G401 (cell line): ENCODE measurements around the gene ITPRIPL1. TPM values are rescaled to one million over a fixed set of nuclear protein-coding genes. Genes with fewer than 3 reads are reported as not detected.
A peak's percentile ranks its signal among the peaks of the same experiment; 100 is the strongest.

Experiments used
- DNase-seq: peaks from one replicate; pipeline ENCODE4 v3.0.0-alpha.2; 2015; ENCODE audit warnings: low spot score
- in situ Hi-C: cut with HindIII; loops from 2 replicates; pipeline ENCODE4 v1.10.0; 2016; ENCODE audit warnings: low sequenced_read_pairs, mixed read lengths
- total RNA-seq: library from RNA; depleted of rRNA; stranded (reverse); fragments of >200 nt; shearing (Covaris generic); gene quantifications from 2 replicates; pipeline ENCODE4 v1.2.3, GENCODE V29; 2014; rRNA removed

Gene ITPRIPL1
- total RNA-seq, 1 experiment from 2014 or later, result 32.3 TPM

DNA sequence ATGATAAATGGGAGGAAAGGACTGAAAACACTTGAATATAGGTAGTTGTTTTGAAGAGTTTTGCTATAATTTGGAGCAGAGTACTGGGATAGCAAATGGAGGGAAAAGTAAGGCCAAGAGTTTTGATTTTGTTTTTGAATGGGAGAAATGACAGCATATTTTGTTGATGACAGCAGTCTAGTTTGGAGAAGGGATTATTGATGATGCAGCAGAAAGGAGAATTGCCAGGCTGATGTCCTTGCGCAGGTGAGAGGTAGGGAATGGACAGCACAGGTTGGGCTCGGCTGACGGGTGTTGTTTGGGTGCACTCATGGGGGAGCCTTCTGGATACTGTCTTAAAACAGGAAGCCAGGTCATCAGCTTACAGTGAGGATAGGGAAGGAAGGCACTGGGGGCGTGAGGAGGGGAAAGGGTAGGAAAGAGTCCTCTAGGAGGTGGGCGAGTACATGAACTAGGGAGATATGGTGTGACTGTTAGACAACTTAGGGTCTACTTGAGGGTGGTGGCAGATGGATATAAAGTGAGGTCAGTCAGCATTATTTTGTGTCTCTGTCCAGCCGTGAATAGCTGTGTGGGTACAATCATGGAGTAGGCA, 20.8 kb downstream of the ITPRIPL1 start:
- in situ Hi-C loops, result no loop called here

DNA sequence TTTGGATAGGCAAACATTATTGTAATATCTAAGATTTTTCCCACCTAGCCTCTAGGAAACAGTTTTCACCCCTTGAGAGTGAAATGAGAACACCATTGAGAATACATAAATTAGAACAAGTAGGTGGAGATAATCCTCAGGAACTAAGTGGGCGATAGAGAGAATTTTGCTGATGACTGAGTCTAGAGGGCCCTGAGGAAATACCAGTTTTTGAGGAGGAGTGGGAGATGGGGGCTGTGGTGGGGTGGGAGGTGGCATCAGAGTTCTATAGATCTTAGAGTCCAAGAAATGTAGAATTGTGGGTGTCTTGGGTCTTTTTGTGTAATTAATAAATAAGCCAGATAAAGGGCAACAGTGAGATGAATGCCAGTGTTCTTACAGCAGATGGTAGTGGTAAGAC, 22.3 kb downstream of the ITPRIPL1 start:
- in situ Hi-C loops, result no loop called here

More for the DNA sequence above, 20.8 kb downstream of the ITPRIPL1 start:
- DNase-seq, result no peak

DNA sequence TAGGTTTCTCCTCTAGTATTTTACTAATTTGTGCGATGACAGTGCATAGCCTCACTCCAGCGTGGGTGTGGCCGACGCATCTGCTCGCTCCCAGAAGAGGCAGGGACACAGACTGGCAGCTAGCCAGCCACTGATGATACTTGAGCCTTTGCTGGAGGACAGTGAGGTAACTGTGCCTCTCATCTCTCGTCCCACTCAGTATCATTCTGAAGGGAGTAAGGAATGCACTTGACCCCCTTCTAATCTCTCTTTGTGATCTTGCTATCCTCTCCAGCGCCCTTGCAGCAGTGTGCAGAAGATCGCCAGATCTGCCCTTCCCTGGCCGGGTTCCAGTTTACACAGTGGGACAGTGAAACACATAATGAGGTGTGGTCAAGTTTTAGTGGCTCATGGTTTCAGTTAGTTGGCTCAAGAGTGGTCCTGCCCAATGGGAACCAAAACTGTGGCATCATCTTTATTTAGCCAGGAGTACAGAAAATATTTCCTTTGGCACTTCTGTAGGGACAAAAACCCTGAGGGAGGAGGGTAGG, 28.0 kb downstream of the ITPRIPL1 start:
- no peak for DNase-seq
- in situ Hi-C loops, result no loop called here

More for the DNA sequence above, 22.3 kb downstream of the ITPRIPL1 start:
- DNase-seq, result no peak

DNA sequence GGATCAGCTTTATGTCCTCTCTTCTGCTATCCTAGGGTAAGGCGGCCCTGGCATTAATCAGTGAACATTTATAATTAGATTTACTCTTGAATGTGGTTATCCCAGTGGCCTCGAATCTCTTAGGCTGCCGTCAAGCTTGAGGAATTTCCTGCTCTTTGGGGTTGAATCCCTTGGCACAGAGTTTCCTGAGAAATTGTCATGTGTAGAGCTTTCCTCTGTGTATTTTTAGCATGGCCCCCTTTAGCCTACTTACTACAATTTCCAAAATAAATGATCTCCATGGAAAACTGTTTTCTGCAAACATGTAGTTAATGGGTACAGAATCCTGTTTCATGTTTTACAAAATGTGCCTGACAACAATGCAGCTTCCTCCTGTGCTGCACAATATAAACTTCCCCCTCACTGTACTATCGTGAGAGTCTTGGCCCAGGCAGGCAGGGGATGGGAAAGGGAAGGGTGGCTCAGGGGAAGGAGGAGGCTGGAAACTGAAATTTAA, 28.5 kb downstream of the ITPRIPL1 start:
- DNase-seq, result no peak
- in situ Hi-C loops, result no loop called here

DNA sequence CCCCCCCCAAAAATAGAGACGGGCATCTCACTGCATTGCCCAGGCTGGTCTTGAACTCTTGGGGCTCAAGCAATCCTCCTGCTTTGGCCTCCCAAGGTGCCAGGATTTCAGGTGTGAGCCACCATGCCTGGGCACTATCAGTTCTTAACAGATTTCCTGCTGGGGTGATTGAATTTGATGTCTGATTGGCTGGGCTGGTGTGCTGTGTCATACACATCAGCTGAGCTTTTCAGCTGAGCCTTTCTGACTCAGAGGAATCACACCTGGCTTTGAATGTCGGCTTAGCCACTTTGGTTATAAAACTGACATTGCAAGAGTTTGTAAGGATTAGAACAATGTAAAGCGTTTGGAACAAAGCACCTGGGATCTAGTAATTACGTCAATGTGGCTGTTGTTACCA, 29.4 kb downstream of the ITPRIPL1 start:
- in situ Hi-C loops, result no loop called here
- DNase-seq, result no peak

DNA sequence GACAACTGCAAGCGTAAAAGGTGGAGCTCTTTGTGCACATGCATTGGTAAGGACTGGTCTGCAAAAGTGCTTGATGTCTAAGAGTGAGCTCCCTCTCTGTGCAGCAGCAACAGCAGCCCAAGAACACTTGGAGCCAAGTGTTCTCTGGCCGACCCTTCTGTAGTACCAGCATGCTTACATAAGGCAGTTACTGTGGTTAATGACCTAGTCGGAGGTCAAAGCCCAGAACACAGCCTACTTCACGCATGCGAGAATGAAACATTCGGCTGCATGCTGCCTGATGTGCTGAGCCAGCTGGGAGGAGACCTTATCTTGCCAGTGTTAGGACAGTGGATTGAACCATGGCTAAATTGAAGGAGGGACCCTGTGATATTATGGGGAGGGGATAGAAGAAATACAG, 31.8 kb downstream of the ITPRIPL1 start:
- no peak for DNase-seq
- in situ Hi-C loops, result no loop called here

DNA sequence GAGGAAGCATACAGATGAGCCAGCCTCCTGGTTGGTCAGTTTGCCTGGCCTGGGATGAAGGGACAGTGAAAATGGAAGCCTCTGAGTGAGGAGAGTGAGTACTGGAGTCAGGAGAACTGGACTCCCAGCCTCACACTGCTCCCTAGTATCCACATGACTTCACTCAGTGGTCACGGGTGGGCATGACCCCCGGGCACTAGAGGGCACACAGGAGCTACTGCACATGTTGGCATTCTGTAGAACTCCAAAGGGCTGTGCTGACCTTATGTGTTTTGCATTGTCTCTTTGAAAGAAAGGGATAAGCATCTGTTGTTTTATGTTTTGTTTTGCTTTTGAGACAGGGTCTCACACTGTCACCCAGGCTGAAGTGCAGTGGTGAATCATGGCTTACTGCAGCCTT, 34.2 kb downstream of the ITPRIPL1 start:
- no peak for DNase-seq
- in situ Hi-C loops, result no loop called here

DNA sequence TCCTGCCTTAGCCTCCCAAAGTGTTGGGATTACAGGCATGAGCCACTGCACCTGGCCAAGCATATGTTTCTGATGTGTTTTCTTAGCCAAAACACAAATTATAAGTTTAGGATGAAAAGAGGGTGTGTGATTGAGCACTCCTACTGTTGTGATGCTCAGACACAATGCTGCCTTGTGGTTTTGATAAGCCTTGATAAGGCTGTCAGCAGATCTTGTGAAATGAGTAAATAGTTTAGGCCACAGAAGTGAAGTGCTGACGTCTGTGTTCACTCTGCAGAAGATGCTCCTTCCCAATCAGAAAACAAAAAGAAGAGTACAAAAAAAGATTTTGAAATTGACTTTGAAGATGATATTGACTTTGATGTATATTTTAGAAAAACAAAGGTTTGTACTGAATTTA, 34.7 kb downstream of the ITPRIPL1 start:
- in situ Hi-C loops, result no loop called here
- DNase-seq, result no peak

DNA sequence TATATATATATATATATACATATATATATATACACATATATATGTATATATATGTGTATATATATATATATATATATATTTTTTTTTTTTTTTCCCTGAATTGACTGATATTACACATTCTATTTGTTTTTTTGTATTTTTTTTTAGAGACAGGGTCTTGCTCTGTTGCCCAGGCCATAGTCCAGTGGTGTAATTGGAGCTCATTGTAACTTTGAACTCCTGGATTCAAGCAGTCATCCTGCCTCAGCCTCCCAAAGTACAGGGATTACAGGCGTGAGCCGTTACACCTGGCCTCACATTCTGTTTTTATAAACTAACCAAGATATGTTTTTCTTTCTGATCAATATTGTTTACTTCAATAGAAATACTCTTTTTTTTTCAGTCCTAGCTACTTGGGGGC, 36.6 kb downstream of the ITPRIPL1 start:
- in situ Hi-C loops, result no loop called here
- DNase-seq, result no peak

DNA sequence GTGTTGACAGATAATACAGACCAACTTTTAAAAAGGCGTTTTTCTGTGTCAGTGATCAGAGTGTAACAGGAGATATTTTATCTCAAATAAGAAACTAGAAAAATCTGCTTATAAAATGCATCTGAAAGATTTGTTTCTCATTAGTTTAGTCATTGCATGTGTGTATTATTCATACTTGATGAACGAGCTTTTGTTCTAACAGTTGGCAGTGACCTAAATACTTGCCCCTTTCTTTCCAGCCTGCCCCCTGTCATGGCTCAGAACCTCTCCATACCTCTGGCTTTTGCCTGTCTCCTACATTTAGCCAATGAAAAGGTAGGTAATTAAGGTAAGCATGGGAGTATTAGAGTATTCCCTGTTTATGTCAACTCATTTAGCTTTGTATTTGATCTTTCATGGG, 44.1 kb downstream of the ITPRIPL1 start:
- no peak for DNase-seq
- in situ Hi-C loops, result no loop called here

DNA sequence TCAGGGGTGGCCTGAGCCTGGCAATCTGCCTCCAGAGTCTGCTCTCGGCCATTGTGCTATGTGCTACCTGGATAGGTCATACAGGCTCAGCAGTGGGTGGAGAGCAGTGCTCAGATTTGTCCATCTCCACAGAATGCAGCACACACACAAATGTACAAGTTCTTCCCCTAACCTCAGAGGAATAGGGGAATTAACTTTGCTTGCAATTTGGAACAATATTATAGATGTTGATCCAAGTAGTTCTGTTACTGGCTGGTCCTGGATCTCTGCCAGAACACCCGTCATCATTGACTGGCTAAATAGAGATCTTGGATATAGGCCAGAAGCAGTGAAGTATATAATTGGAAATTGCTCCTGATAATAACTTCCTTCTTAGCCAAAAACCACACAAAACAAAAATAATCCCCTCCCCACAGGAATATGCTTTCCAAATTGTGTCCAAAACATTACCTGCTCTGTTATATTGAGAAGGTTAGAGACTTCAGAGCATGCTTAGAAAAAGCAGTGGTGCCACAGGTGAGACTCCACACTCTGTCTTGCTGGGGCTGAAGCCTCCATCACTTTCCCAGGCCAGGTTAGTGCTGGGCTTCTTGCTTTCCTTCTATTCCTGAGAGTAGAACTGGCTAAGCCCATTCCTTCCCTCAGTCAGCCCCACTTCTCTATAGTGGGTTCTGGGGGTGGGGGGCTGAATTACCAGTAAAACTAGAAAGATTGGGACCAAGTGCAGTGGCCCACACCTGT, 49.3 kb downstream of the ITPRIPL1 start:
- peak; percentile 15 for DNase-seq
- in situ Hi-C loops, result no loop called here

Other genes with a start within 250 kb of the ITPRIPL1 start
- 0.37 TPM in 1 of 2 replicates, not detected in the other for gene ADRA2B, start 208.7 kb upstream of the ITPRIPL1 start, total RNA-seq
- 2.6 TPM in 1 of 2 replicates, not detected in the other for gene ASTL, start 186.8 kb upstream of the ITPRIPL1 start, total RNA-seq
- 37.2 and 44.4 TPM in 2 replicates for gene DUSP2, start 179.9 kb upstream of the ITPRIPL1 start, total RNA-seq
- gene STARD7, start 116.5 kb upstream of the ITPRIPL1 start, total RNA-seq, result 117 and 144 TPM in 2 replicates
- 6.9 and 8.1 TPM in 2 replicates for gene TMEM127, start 59.3 kb upstream of the ITPRIPL1 start, total RNA-seq
- 120 and 126 TPM in 2 replicates for gene CIAO1, start 59.1 kb upstream of the ITPRIPL1 start, total RNA-seq
- gene SNRNP200, start 19.8 kb upstream of the ITPRIPL1 start, total RNA-seq, result 79.0 and 89.2 TPM in 2 replicates
- gene NCAPH, start 10.4 kb downstream of the ITPRIPL1 start, total RNA-seq, result 55.2 and 56.8 TPM in 2 replicates
- gene NEURL3, start 180.0 kb downstream of the ITPRIPL1 start, total RNA-seq, result not detected in 2 replicates
- 7.6 and 8.6 TPM in 2 replicates for gene ARID5A, start 211.4 kb downstream of the ITPRIPL1 start, total RNA-seq